OCI-LY3 (cell line): ENCODE data around the gene RNGTT.

Experiments
- CTCF ChIP-seq: fragments of 200-600, 300-600 bp; sonication (generic); IDR thresholded peaks from 2 replicates; pipeline ENCODE4 v1.5.1; 2014; ENCODE audit warnings: antibody characterized with exemption, low read length, low read depth
- EZH2phosphoT487 ChIP-seq: fragments of 200-600 bp; shearing (Covaris generic); IDR thresholded peaks from 2 replicates; pipeline ENCODE4 v1.6.1; 2018; ENCODE audit warnings: antibody characterized with exemption, mixed run types, low read depth

GRCh38 chr6:88877893-88878292 is 85.5 kb downstream of the RNGTT start:
- TF ChIP-seq CTCF (no peak), EZH2phosphoT487 (no peak)
